Mucosa of stomach (tissue), 1 donor: Measurements from ENCODE around the gene ABCD1.
"Not testable (repeated sequence)": the region's sequence is repeated elsewhere in the genome, so short reads cannot be mapped to it uniquely, and the experiment has no call there.

Experiments used
- H3K27me3 ChIP-seq: one replicate; pipeline ENCODE4 v1.7.0; 2013; ENCODE audit warnings: mild to moderate bottlenecking, low read length; ENCODE audit not compliant: control insufficient read depth, insufficient read depth
- H3K36me3 ChIP-seq: one replicate; pipeline ENCODE4 v1.7.0; 2013; ENCODE audit warnings: low read length; ENCODE audit not compliant: control insufficient read depth, insufficient read depth
- H3K4me1 ChIP-seq: one replicate; pipeline ENCODE4 v1.7.0; 2013; ENCODE audit warnings: mild to moderate bottlenecking, low read length; ENCODE audit not compliant: control insufficient read depth, insufficient read depth
- H3K4me3 ChIP-seq: one replicate; pipeline ENCODE4 v1.7.0; 2013; ENCODE audit warnings: low read length
- H3K9ac ChIP-seq: one replicate; pipeline ENCODE4 v1.7.0; 2013; ENCODE audit warnings: mild to moderate bottlenecking, low read length, moderate library complexity
- H3K9me3 ChIP-seq: one replicate; pipeline ENCODE4 v1.7.0; 2013; ENCODE audit warnings: mild to moderate bottlenecking, low read length, moderate library complexity; ENCODE audit not compliant: control insufficient read depth
- donor health status: Pancreatic carcinoma.

The ABCD1 gene

GRCh38 chrX:153688911-153689590, 35.6 kb upstream of the ABCD1 start:
- Histone ChIP-seq H3K36me3 (no peaks in the 10 kb centered on the region), H3K27me3 (no peaks in the 10 kb centered on the region), H3K4me1 (peaks cover 14% of the 10 kb centered on the region), H3K9me3 (no peaks in the 10 kb centered on the region), H3K4me3 (no peak overlapping the region), H3K9ac (no peak overlapping the region)

- H3K4me3 ChIP-seq = no peak overlapping the region
These were observed 34.8 kb upstream of the ABCD1 start for GRCh38 chrX:153689654-153690465.

GRCh38 chrX:153690466-153690865, 34.2 kb upstream of the ABCD1 start:
- Histone ChIP-seq H3K9me3 (no peaks in the 10 kb centered on the region), H3K4me1 (peaks cover 14% of the 10 kb centered on the region), H3K4me3 (no peak overlapping the region), H3K36me3 (no peaks in the 10 kb centered on the region), H3K27me3 (no peaks in the 10 kb centered on the region), H3K9ac (no peak overlapping the region)

More at GRCh38 chrX:153689654-153690465, 34.8 kb upstream of the ABCD1 start:
- Histone ChIP-seq H3K36me3 (no peaks in the 10 kb centered on the region), H3K9ac (no peak overlapping the region), H3K27me3 (no peaks in the 10 kb centered on the region), H3K4me1 (peaks cover 14% of the 10 kb centered on the region), H3K9me3 (no peaks in the 10 kb centered on the region)

- peaks cover 13% of the 10 kb centered on the region for H3K4me1 ChIP-seq
- H3K4me3 ChIP-seq, H3K27me3 ChIP-seq, H3K9me3 ChIP-seq, H3K36me3 ChIP-seq, H3K9ac ChIP-seq: not testable (repeated sequence)
These were observed 33.4 kb upstream of the ABCD1 start for GRCh38 chrX:153691032-153691827.

GRCh38 chrX:153692003-153692402, 32.7 kb upstream of the ABCD1 start:
- Histone ChIP-seq H3K9me3 (no peaks in the 10 kb centered on the region), H3K36me3 (no peaks in the 10 kb centered on the region), H3K9ac (no peak overlapping the region), H3K4me3 (no peak overlapping the region), H3K4me1 (peaks cover 7% of the 10 kb centered on the region), H3K27me3 (no peaks in the 10 kb centered on the region)

- no peaks in the 10 kb centered on the region for H3K27me3 ChIP-seq
- H3K9me3 ChIP-seq = no peaks in the 10 kb centered on the region
- peaks cover 7% of the 10 kb centered on the region for H3K4me1 ChIP-seq
- no peak overlapping the region for H3K9ac ChIP-seq
- H3K4me3 ChIP-seq = no peak overlapping the region
- H3K36me3 ChIP-seq = no peaks in the 10 kb centered on the region
These were observed 32.0 kb upstream of the ABCD1 start for GRCh38 chrX:153692611-153693156.

GRCh38 chrX:153693216-153694086, 31.2 kb upstream of the ABCD1 start:
- Histone ChIP-seq H3K9ac (no peak overlapping the region), H3K4me3 (no peak overlapping the region), H3K4me1 (peaks cover 7% of the 10 kb centered on the region), H3K36me3 (no peaks in the 10 kb centered on the region), H3K27me3 (no peaks in the 10 kb centered on the region), H3K9me3 (no peaks in the 10 kb centered on the region)

- not testable (repeated sequence) for H3K36me3 ChIP-seq, H3K9me3 ChIP-seq, H3K27me3 ChIP-seq, H3K4me3 ChIP-seq, H3K4me1 ChIP-seq, H3K9ac ChIP-seq
These were observed 30.4 kb upstream of the ABCD1 start for GRCh38 chrX:153694256-153694655.

- Histone ChIP-seq H3K9me3 (no peaks in the 10 kb centered on the region), H3K9ac (no peak overlapping the region), H3K27me3 (no peaks in the 10 kb centered on the region), H3K4me3 (no peak overlapping the region), H3K36me3 (no peaks in the 10 kb centered on the region), H3K4me1 (peaks cover 7% of the 10 kb centered on the region)
These were observed 29.9 kb upstream of the ABCD1 start for GRCh38 chrX:153694687-153695270.

GRCh38 chrX:153696100-153696499, 28.6 kb upstream of the ABCD1 start:
- Histone ChIP-seq H3K27me3 (no peaks in the 10 kb centered on the region), H3K9me3 (no peaks in the 10 kb centered on the region), H3K36me3 (no peaks in the 10 kb centered on the region), H3K4me3 (no peak overlapping the region), H3K9ac (no peak overlapping the region), H3K4me1 (peaks cover 12% of the 10 kb centered on the region)

- not testable (repeated sequence) for H3K36me3 ChIP-seq, H3K9me3 ChIP-seq, H3K4me3 ChIP-seq, H3K9ac ChIP-seq, H3K27me3 ChIP-seq
- peaks cover 12% of the 10 kb centered on the region for H3K4me1 ChIP-seq
These were observed 28.1 kb upstream of the ABCD1 start for GRCh38 chrX:153696538-153696937.
